Tongue (tissue), 2 donors: ENCODE data around the gene UCN3. TPM values are rescaled to one million over a fixed set of nuclear protein-coding genes. Genes with fewer than 3 reads are reported as not detected.
"Not testable (repeated sequence)": the region's sequence is repeated elsewhere in the genome, so short reads cannot be mapped to it uniquely, and the experiment has no call there.

Experiments
- DNase-seq: peaks from one replicate; pipeline ENCODE4 v3.0.0-alpha.2; 2015
- total RNA-seq: library from RNA; depleted of rRNA; stranded (reverse); fragments of >200 nt; gene quantifications from one replicate; pipeline ENCODE4 v1.2.3, GENCODE V29; 2014

Gene UCN3
- total RNA-seq, 1 donor from 2014 or later, result not detected

DNA sequence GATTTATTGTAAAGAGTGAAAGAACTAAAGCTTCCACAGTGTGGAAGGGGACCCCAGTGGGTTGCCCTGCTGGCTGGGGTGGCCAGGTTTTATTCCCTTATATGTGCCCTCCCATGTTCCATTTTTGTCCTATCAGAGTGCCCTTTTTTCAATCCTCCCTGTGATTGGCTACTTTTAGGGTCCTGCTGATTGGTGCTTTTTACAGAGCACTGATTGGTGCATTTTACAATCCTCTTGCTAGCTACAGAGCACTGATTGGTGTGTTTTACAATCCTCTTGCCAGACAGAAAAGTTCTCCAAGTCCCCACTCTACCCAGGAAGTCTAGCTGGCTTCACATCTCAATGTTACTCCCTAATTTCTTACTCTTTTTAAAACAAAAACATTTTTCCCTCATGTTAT, 46.0 kb downstream of the UCN3 start:
- DNase-seq, result not testable (repeated sequence)

DNA sequence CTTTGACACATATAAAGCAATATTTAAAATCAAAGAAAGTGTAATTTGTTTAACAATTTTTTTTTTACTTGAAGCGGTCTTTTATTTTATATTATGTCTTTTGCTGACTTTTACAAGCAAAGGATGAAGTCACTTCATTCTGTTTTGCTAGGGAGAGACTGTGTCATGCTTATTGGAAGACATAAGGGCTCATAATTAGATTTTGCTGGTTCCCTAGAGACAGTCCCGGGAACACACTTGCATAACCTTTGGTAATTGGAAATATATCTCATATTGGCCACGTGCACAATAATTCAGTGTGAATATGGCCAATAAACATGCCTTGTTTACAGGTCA, 47.1 kb downstream of the UCN3 start:
- peak; percentile 36 for DNase-seq

DNA sequence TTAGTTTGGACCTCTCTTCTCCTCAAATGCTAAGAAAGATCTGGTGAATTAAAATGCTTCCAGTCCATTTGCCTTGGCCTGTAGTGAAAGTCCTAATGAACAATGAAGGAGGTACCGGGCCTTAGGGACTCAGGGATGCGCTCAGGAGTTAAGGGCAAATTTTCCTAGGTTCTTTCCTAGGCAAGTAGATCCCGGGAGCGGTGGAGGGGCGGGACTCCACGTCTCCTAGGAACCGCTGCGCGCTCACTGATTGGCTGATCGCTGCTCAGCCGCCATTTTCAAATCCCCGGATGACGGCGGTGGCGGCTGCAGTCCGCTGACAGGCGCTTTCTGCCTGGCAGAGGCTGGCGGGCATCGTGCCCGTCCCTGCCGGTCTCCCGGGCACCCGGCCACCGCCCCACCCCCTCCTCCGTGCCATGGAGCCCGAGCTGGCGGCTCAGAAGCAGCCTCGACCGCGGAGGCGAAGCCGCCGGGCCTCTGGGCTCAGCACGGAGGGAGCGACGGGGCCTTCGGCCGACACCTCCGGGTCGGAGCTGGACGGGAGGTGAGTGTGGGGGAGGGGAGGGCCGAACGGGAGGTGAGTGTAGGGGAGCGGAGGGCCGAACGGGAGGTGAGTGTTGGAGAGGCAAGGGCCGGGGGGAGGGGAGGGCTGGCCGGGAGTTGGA, 47.6 kb downstream of the UCN3 start, which contains the start of gene NET1:
TSS of gene NET1 (plus strand) at position 281 of the 665 bp plus-strand sequence. CDS start at position 417, 136 bp downstream.
- DNase-seq, result peak; percentile 95

DNA sequence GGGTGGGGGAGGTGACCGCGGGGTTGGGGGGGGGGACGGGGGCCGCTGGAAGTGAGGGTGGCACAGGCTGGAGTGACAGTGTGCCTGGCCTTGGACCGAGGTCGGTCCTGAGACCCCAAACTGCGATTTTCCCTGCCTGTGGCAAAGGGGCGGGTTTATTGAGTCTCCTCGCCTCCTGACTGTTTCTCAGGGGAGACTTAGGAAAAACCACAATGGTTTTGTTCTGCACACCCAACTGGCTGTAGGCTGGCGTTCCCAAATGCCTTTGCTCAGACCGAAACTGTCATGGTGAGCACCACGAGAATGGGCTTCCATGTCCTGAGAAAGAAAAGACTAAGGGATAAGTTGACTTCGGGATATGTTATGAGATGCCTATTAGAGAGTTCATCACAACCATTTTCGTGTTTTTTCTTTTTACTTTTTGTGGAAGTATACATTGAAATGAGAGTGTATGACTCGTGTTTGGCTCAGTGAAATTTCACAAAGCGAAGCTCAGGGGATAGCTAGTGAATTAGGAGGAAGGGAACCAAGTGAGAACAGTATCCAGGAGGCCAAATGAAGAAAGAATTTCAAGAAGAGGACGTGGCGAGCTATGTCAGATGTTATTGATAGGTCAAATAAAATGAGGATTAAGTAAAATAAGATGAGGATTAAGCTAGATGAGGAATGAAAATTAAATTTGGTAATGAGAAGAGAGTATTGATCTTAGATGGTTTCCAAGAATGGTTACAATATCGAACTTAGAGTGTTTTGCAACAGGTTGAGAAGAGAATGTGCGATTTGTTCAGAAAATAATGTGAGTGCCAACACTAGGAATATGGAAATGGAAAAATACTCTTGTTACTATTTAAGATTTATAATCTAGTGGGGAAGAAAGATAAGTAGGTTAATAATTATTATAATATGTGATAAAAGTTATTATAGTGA, 48.5 kb downstream of the UCN3 start:
- peak; percentile 49 for DNase-seq

DNA sequence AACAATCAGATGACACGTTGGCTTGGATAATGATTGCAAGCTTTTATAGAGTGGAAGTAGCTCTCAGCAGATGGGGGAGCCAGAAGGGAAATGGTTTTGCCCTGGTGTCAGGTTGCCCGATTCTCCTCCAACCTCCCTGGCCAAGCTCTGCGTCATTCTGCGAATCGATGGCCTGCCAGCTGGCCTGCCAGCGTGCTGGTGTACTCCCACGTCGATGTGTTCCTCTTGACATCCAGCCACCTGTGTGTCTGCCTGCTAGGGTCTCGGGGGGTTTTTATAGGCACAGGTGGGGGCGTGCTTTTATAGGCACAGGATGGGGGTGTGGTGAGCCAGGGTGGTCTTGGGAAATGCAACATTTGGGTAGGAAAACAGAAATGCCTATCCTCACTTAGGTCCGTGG, 52.2 kb downstream of the UCN3 start:
- DNase-seq, result peak; percentile 45

DNA sequence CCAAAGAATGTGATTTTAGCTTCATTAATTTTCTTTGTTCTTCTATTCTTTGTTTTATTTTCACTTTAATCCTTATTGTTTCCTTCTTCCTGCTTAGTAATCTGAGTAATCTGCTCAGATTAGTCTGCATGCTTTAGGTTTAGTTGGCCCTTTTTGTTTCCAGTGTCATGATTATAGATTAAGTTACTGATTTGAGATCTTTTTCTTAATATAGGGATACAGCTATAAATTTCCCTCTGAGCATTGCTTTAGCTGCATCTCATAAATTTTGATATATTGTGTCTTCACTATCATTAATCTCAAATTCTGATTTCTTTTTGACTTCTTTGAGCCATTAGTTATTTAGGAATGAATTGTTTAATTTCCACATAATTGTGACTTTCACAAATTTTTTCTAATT, 53.8 kb downstream of the UCN3 start:
- DNase-seq, result no peak

DNA sequence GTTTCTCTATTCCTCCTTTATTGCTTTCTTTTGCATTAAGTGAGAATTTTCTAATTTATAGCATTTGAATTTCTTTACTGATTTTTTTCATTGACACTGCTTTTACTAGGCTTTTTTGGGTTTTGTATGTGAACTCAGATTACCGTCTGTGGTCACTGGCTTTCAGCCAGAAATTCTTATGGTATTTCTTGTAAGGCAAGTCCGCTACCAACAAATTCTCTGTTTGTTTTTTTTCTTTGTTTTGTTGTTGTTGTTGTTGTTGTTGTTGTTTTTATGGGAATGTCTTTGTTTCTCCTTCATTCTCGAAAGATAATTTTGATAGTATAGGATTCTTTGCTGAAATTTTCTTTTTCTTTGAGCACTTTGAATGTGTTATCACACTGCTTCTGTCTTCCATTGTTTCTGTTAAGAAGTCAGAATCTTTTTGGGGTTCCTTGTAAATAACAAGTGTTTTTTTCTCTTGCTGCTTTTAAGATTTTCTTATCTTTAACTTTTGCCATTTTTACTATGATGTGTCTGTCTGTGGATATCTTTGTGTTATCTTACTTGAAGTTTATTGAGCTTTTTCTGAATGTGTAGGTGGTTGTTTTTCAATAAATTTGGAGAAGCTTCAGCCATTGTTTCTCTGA, 54.8 kb downstream of the UCN3 start:
- no peak for DNase-seq

DNA sequence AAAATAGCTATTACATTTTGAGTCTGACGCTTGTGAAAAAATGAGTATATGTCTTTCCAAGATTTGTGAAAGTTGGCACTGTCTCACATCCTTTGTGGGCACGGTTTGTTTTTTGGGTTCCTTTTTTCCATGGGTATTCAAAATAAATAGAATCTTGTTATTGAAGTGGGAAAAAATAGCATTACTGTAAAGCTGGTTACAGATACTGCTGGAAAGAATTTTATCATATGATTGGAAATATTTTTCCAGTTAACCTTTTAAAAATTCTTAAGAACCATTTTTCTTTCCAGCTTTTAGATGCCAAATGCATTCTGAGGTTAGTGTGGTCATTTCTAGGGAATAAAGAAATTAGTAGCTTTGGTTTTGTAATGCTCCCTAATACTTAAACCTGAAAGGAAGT, 59.0 kb downstream of the UCN3 start:
- no peak for DNase-seq

Other genes starting within 250 kb of the UCN3 start
- not detected for gene AKR1C8, start 179.8 kb upstream of the UCN3 start, total RNA-seq
- not detected for gene AKR1C4, start 168.1 kb upstream of the UCN3 start, total RNA-seq
- 0.31 TPM for gene TUBAL3, start 39.9 kb downstream of the UCN3 start, total RNA-seq
- 225 TPM for gene NET1, start 47.6 kb downstream of the UCN3 start, total RNA-seq
- 0.41 TPM for gene CALML5, start 134.6 kb downstream of the UCN3 start, total RNA-seq
- 9.4 TPM for gene CALML3, start 160.0 kb downstream of the UCN3 start, total RNA-seq